ENCODE measurements around the gene ATG4B. TPM values are rescaled to one million over a fixed set of nuclear protein-coding genes. Genes with fewer than 3 reads are reported as not detected.

ATG4B gene
- total RNA-seq, 1 donor from 2014 or later = 80.7 TPM

GRCh38 chr2:241654551-241654950 lies 17.1 kb downstream of the ATG4B start:
- Histone ChIP-seq H4K20me1 (ENCODE audit: low read depth) (peaks cover 30% of the 10 kb centered on the region), H3K4me3 (no peak overlapping the region), H3K9ac (no peak overlapping the region), H3K36me3 (no peaks in the 10 kb centered on the region), H3K27me3 (no peaks in the 10 kb centered on the region), H2AFZ (replicated peaks) (no peak overlapping the region), H3F3A (ENCODE audit: low read depth) (no peaks in the 10 kb centered on the region), H3K79me2 (ENCODE audit: low read depth) (peaks cover 27% of the 10 kb centered on the region), H3K4me1 (no peaks in the 10 kb centered on the region), H3K9me3 (ENCODE audit: low read depth) (no peaks in the 10 kb centered on the region), H3K4me2 (no peak overlapping the region), H3K27ac (no peak overlapping the region)
- no peak for DNase-seq (ENCODE audit: low spot score)
- H3K4me1 Mint-ChIP-seq = peaks cover 2% of the 10 kb centered on the region
- no peaks in the 10 kb centered on the region for H3K27me3 Mint-ChIP-seq (ENCODE audit: insufficient read depth, low read depth)
- H3K36me3 Mint-ChIP-seq = peaks cover 24% of the 10 kb centered on the region
- no peaks in the 10 kb centered on the region for H3K9me3 Mint-ChIP-seq
- no peak for TF ChIP-seq CTCF (IDR thresholded peaks at IDR 0.05)
- no peak for TF ChIP-seq EZH2phosphoT487 (IDR thresholded peaks at IDR 0.05)
- no peak for TF ChIP-seq EZH2 (IDR thresholded peaks at IDR 0.05)
- no peak overlapping the region for H3K27ac Mint-ChIP-seq
- H3K4me3 Mint-ChIP-seq = no peak overlapping the region

DNA sequence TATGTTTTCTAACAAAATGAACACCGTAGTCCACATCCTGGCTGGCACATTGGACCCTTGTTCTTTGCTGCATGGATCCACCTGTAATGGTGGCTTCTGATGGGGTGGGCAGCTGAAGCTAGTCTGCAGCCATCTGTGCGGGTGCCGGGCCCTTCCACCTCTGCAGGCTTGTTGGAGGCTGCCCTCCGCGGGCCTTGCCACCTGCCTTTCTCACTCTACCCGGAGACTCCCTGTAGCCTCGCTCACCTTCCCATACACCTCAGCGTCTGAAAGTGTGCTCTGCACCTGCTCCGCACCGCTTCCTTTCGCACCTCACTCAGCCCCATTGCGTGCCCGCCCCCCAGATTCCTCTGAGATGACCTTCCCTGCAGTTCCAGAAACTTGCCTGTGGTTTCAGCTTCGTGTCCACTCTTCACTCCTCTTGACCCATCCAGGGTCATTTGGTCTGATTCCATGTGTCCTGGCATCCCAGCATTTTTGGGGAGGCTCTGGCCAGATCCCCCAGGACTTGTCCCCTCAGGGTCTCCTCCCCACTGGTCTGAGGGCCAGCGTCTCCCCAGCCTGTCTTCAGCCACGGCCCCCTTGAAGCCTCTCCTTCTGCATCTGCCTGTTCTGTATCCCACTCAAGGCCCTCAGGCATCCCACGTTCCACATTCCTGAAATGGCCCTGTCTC lies 18.2 kb downstream of the ATG4B start:
- no peak for TF ChIP-seq EZH2phosphoT487 (IDR thresholded peaks at IDR 0.05)
- TF ChIP-seq CTCF (IDR thresholded peaks at IDR 0.05) = no peak
- TF ChIP-seq EZH2 (IDR thresholded peaks at IDR 0.05) = no peak
- no peaks in the 10 kb centered on the region for H3K9me3 Mint-ChIP-seq
- Histone ChIP-seq H3K9me3 (ENCODE audit: low read depth) (no peaks in the 10 kb centered on the region), H3K4me2 (no peak overlapping the region), H3K36me3 (no peaks in the 10 kb centered on the region), H4K20me1 (ENCODE audit: low read depth) (peaks cover 23% of the 10 kb centered on the region), H3K9ac (no peak overlapping the region), H3K79me2 (ENCODE audit: low read depth) (peaks cover 17% of the 10 kb centered on the region), H2AFZ (replicated peaks) (no peak overlapping the region), H3K27me3 (no peaks in the 10 kb centered on the region), H3K4me3 (no peak overlapping the region), H3K4me1 (no peaks in the 10 kb centered on the region), H3F3A (ENCODE audit: low read depth) (no peaks in the 10 kb centered on the region), H3K27ac (no peak overlapping the region)
- H3K27ac Mint-ChIP-seq = no peak overlapping the region
- H3K4me3 Mint-ChIP-seq = no peak overlapping the region
- no peaks in the 10 kb centered on the region for H3K27me3 Mint-ChIP-seq (ENCODE audit: insufficient read depth, low read depth)
- peaks cover 24% of the 10 kb centered on the region for H3K36me3 Mint-ChIP-seq
- H3K4me1 Mint-ChIP-seq = peaks cover 2% of the 10 kb centered on the region
- no peak for DNase-seq (ENCODE audit: low spot score)

DNA sequence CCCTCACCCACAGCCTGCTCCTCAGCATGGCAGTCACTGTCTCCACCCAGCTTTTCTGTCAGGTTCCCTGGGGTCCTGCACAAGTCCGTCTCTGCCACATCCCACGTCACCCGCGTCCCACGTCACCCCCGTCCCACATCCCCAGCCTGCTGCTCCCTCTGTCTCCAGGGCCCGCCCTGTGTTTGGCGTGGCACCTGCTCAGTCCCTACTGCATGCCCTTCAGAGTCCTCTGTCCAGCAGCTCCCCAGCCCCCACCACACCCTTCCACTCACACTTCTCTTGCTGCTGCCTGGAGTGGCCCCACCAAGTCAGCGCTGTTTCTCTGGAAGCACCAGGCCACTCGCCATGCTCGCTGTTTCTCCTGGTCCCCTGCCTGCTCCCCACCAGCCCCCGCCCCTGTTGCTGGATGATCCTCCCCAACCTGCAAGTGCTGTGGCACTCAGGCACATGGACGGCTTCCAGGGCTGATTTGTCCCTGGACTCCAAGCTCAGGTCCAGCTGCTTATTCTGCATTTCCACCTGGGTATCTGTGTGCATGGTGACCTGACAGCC lies 18.8 kb downstream of the ATG4B start:
- Histone ChIP-seq H4K20me1 (ENCODE audit: low read depth) (peaks cover 17% of the 10 kb centered on the region), H3K4me1 (no peaks in the 10 kb centered on the region), H3K4me3 (no peak overlapping the region), H3K36me3 (no peaks in the 10 kb centered on the region), H3K9ac (no peak overlapping the region), H2AFZ (replicated peaks) (no peak overlapping the region), H3F3A (ENCODE audit: low read depth) (no peaks in the 10 kb centered on the region), H3K4me2 (no peak overlapping the region), H3K9me3 (ENCODE audit: low read depth) (no peaks in the 10 kb centered on the region), H3K27me3 (no peaks in the 10 kb centered on the region), H3K27ac (no peak overlapping the region), H3K79me2 (ENCODE audit: low read depth) (peaks cover 11% of the 10 kb centered on the region)
- Mint-ChIP-seq H3K9me3 (no peaks in the 10 kb centered on the region), H3K36me3 (peaks cover 24% of the 10 kb centered on the region), H3K4me1 (peaks cover 2% of the 10 kb centered on the region), H3K27ac (no peak overlapping the region), H3K27me3 (ENCODE audit: insufficient read depth, low read depth) (no peaks in the 10 kb centered on the region), H3K4me3 (no peak overlapping the region)
- DNase-seq (ENCODE audit: low spot score) = no peak
- TF ChIP-seq EZH2phosphoT487 (IDR thresholded peaks at IDR 0.05) (no peak), EZH2 (IDR thresholded peaks at IDR 0.05) (no peak), CTCF (IDR thresholded peaks at IDR 0.05) (no peak)
